Measurements from ENCODE around the gene DLG1.
A peak's percentile ranks its signal among the peaks of the same experiment; 100 is the strongest.

DLG1 gene

DNA sequence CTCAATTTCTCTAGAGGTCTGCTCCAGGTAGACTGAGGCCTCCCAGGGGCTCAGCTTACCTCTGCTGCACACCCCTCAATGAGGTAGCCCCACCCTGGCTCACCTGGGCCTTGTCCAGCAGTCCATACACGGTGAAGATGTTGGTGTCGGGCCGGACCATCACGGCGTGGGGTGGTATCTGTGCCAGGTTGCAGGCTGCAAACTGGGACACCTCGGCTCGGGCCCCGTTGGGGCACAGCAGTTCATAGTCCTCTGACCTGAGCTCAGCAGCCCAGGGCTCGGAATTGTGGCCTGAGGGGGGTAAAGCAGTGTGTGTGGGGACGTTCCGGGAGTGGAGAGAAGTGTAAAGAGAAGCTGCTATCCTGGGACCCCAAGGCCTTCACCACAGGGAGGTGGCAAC, 292.0 kb downstream of the DLG1 start:
- DNase-seq (ENCODE audit: low read depth, low spot score) = no peak
- no peak overlapping the region for H3K4me3 ChIP-seq (ENCODE audit: low read depth, low read length)
- TF ChIP-seq, protein P1, sequence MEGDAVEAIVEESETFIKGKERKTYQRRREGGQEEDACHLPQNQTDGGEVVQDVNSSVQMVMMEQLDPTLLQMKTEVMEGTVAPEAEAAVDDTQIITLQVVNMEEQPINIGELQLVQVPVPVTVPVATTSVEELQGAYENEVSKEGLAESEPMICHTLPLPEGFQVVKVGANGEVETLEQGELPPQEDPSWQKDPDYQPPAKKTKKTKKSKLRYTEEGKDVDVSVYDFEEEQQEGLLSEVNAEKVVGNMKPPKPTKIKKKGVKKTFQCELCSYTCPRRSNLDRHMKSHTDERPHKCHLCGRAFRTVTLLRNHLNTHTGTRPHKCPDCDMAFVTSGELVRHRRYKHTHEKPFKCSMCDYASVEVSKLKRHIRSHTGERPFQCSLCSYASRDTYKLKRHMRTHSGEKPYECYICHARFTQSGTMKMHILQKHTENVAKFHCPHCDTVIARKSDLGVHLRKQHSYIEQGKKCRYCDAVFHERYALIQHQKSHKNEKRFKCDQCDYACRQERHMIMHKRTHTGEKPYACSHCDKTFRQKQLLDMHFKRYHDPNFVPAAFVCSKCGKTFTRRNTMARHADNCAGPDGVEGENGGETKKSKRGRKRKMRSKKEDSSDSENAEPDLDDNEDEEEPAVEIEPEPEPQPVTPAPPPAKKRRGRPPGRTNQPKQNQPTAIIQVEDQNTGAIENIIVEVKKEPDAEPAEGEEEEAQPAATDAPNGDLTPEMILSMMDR (IDR thresholded peaks at IDR 0.05; ENCODE audit: low read depth, low read length) = no peak
- in situ Hi-C loops (cut with HindIII; ENCODE audit: low sequenced_read_pairs) = no loop called here

DNA sequence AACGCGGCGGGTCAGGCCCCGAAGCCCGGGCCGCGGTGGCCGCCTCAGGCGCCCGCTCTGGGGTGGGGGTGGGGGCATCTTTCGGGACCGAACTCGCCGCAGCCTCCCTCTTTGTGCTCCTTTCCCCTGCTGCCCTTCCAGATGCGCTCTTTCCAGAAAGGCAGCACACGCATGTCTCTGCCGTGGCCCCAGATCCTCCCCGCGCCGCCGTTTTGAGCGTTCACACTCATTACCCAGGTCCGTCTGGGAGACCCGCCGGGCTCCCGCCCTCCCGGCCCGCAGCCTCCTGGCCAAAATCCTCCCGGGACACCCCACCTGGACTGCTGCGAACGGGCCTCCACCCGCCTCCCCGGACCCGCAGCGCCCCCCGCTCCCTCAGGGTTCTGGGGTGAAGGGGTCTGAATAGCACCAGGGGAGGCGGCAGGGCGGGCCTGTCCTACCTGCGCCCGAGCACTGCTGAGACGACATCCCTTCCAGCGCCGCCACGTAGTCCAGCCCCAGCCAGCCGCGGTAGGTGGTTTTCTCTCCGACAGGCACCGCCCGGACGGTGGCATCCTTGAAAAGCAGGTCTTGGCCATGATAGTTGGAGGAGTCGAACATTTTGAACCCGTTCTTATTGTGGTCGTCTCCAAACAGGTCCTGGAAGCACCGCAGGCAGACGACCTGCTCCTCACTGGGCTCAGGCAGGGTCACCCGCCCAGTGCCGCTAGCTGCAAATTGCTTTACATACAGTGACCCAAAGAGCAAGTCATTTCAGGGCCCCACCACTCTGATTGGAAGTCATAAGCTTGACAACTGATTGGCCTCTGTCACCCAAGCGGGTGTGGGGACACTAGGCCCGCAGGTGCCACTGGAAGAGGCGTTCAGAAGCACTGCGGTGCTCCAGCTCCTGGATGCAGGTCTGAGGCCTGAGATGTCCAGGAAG, 294.7 kb downstream of the DLG1 start:
- in situ Hi-C loops (cut with HindIII; ENCODE audit: low sequenced_read_pairs) = no loop called here
- TF ChIP-seq, protein P1 (IDR thresholded peaks at IDR 0.05; ENCODE audit: low read depth, low read length) = no peak
- peak overlapping the region; percentile 53 for H3K4me3 ChIP-seq (ENCODE audit: low read depth, low read length)
- DNase-seq (ENCODE audit: low read depth, low spot score) = no peak

DNA sequence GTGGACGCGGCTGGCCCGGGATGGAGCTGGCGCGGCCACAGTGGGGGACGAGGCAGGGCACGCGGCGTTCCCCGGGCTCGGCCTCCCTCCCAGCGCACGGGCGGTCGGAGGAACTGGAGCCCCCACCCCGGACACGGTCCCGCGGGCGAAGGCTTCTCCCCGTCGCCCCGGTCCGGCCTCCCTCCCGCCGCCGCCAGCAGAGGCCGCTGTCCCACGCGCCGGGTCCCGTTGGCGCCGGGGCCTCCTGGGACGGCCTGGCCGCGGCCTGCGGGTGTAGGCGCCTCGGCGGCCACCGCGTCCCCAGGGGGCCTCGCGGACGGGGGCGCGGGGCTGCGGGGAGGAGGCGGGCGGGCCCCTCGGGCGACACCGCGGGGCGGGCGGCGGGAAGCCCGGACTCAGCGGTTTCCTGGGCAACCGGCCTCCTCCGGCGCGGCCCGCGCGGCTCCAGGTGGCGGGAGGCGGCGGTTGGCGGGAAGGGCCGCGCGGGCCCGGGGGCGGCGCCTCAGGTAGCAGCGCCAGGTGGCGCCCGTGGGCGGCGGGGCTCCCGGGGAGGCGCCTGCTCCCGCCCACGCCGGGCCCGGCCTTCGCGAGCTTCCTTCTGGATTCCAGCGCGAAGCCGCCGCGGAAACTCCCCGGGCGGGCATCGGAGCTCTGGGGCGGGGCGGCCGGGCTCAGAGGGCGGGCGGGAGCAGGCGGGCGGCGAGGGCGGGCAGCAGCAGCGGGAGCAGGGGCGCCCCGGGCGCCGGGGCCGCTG, 295.5 kb downstream of the DLG1 start:
- in situ Hi-C loops (cut with HindIII; ENCODE audit: low sequenced_read_pairs) = no loop called here

DNA sequence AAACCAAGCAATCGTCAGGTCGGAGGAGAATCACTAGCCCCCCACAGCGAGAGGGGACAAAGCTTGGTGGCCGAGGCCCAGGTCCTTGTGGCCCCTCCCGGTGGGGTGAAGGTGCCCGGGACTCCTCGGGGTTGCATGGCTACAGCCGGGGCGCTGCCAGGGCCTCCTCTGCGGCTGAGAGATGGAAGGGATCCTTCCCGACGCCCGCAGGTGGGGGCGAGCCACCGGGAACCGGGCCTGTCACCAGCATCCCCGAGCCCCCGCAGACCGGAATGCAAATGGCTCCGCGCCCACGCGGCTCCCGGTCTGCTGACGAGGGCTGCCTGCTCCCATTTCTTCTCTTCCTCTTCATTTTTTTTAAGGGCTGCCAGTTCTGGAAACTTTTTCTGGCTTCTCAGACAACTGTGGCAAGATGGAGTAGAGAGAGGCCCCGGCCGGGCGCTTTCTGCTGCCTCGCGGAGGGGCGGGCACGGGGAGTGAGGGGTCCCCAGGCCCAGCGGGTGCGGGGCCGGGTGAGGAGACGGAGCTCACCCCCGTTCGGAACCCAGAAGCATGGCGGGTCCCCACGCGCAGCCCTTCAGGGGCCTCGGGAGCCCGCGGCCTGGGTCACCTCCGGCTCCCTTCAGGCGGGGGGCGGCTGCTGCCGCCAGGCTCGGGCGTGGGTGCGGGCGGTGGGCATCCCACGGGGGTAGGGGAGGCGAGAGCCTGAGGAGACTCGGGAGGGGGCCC, 296.3 kb downstream of the DLG1 start:
- peak; percentile 12 for DNase-seq (ENCODE audit: low read depth, low spot score)
- peak overlapping the region; percentile 22 for H3K4me3 ChIP-seq (ENCODE audit: low read depth, low read length)
- TF ChIP-seq, protein P1 (IDR thresholded peaks at IDR 0.05; ENCODE audit: low read depth, low read length) = no peak
- in situ Hi-C loops (cut with HindIII; ENCODE audit: low sequenced_read_pairs) = no loop called here

More for the DNA sequence above, 295.5 kb downstream of the DLG1 start:
- DNase-seq (ENCODE audit: low read depth, low spot score) = peak; percentile 47
- TF ChIP-seq, protein P1 (IDR thresholded peaks at IDR 0.05; ENCODE audit: low read depth, low read length) = peak; percentile 62
- peak overlapping the region; percentile 53 for H3K4me3 ChIP-seq (ENCODE audit: low read depth, low read length)

DNA sequence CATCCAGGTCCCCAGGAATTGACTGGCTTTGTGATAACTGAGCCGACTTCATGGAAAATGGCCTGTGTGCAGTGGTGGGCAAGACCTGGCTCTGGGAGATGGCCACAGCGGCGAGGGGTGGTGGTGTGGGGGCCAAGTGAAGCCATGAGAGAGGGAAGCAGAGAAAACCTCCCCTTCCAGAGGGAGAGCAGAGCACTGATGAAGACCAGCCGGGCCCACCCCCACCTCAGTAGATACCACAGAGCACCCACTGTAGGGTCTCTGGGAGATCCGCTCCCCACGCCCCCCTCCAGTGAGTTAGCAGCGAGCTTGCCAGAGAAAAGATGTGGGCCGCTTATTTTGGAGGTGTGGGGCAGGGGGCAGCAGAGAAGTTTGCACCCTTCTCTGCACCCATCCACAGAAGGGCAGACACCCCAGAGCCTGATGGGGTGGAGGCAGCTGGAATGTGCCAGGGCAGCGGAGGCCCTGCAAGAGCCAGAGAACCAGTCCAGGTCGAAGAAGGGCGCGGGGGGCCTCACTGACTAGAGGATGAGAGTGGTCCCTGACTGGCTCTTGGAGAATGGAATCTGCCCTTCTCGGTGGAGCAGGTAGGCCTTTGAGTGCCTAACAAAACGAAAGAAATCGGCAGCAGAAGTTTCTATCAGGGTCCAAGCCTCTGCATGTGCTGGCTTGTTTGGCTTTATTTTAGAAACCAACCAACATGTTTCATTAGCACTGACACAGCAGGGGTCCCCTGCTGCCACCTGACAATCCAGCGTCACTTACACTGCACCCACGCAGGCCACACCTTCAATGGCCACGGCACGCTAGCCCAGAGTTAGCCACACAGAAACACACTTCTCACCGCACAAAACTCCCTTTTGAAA, 297.1 kb downstream of the DLG1 start:
- H3K4me3 ChIP-seq (ENCODE audit: low read depth, low read length) = no peak overlapping the region
- TF ChIP-seq, protein P1 (IDR thresholded peaks at IDR 0.05; ENCODE audit: low read depth, low read length) = no peak
- in situ Hi-C loops (cut with HindIII; ENCODE audit: low sequenced_read_pairs) = no loop called here
- DNase-seq (ENCODE audit: low read depth, low spot score) = no peak
